OCI-LY7 (cell line): ENCODE data around the gene CEP55. TPM values are rescaled to one million over a fixed set of nuclear protein-coding genes. Genes with fewer than 3 reads are reported as not detected.

ENCODE experiments used
- BruUV-seq: library from RNA; stranded (reverse); fragments of 400-500 nt; replicated peaks from 2 replicates; lab custom pipeline; 2021; lab: Mats Ljungman, UMichigan
- CTCF ChIA-PET: fragments of 300-600 bp; sonication (Branson Sonifier 250); formaldehyde crosslinking; loops from one replicate; lab custom pipeline; 2022; ENCODE audit warnings: antibody characterized with exemption; ENCODE audit not compliant: unreplicated experiment; lab: Charles Lee
- POLR2A ChIA-PET: fragments of 300-600 bp; sonication (Branson Sonifier 250); formaldehyde crosslinking; loops from one replicate; lab custom pipeline; 2022; ENCODE audit warnings: antibody characterized with exemption; lab: Charles Lee
- DNase-seq: peaks from one replicate; pipeline ENCODE4 v3.0.0-alpha.2; 2015; ENCODE audit warnings: low spot score
- H2AFZ ChIP-seq: fragments of 200-600 bp; sonication (generic), shearing (Covaris generic); 2 replicates; pipeline ENCODE4 v1.6.1; 2014; ENCODE audit warnings: mild to moderate bottlenecking, antibody characterized with exemption, low read length, moderate library complexity
- H3K27ac ChIP-seq: fragments of 200-600 bp; sonication (generic); 2 replicates; pipeline ENCODE4 v1.5.1; 2014; ENCODE audit warnings: mixed run types, low read depth, mild to moderate bottlenecking, moderate library complexity, low read length, inconsistent platforms; ENCODE audit not compliant: poor library complexity, severe bottlenecking
- H3K36me3 ChIP-seq: fragments of 200-600 bp; sonication (generic); 2 replicates; pipeline ENCODE4 v1.6.1; 2014; ENCODE audit warnings: mild to moderate bottlenecking, antibody characterized with exemption, low read length, moderate library complexity, mixed read lengths; ENCODE audit not compliant: insufficient read depth
- H3K4me1 ChIP-seq: fragments of 200-600 bp; sonication (generic); 2 replicates; pipeline ENCODE4 v1.5.1; 2014; ENCODE audit warnings: mild to moderate bottlenecking, low read length; ENCODE audit not compliant: insufficient read depth, poor library complexity, severe bottlenecking
- H3K4me2 ChIP-seq: fragments of 200-600 bp; sonication (generic); 2 replicates; pipeline ENCODE4 v1.6.1; 2014; ENCODE audit warnings: mild to moderate bottlenecking, low read length
- H3K4me3 ChIP-seq: fragments of 200-600 bp; sonication (generic); 2 replicates; pipeline ENCODE4 v1.5.1; 2014; ENCODE audit warnings: mild to moderate bottlenecking, low read depth, low read length; ENCODE audit not compliant: poor library complexity, severe bottlenecking
- H3K79me2 ChIP-seq: fragments of 200-600 bp; sonication (generic); 2 replicates; pipeline ENCODE4 v1.6.1; 2016; ENCODE audit warnings: low read depth, mild to moderate bottlenecking, low read length, moderate library complexity, mixed read lengths; ENCODE audit not compliant: insufficient read depth
- H3K9me2 ChIP-seq: fragments of 200-600 bp; sonication (generic); 2 replicates; pipeline ENCODE4 v1.6.1; 2016; ENCODE audit warnings: mild to moderate bottlenecking, low read length, mixed read lengths; ENCODE audit not compliant: insufficient read depth
- H3K9me3 ChIP-seq: fragments of 200-600 bp; sonication (generic); 2 replicates; pipeline ENCODE4 v1.6.1; 2014; ENCODE audit warnings: mild to moderate bottlenecking, mixed run types, low read length, mixed read lengths
- H4K20me1 ChIP-seq: fragments of 200-600 bp; sonication (generic); 2 replicates; pipeline ENCODE4 v1.6.1; 2014; ENCODE audit warnings: mild to moderate bottlenecking, antibody characterized with exemption, low read length, moderate library complexity, mixed read lengths; ENCODE audit not compliant: insufficient read depth
- EZH2phosphoT487 ChIP-seq: fragments of 200-600 bp; sonication (generic); IDR thresholded peaks from 2 replicates; pipeline ENCODE4 v1.6.1; 2018; ENCODE audit warnings: low read depth, borderline replicate concordance, mild to moderate bottlenecking, mixed run types, antibody characterized with exemption, low read length, moderate library complexity, mixed read lengths
- intact Hi-C: fragments of 100-400 bp; cut with micrococcal nuclease; formaldehyde crosslinking; loops from one replicate; pipeline ENCODE4 v1.10.0; 2022; ENCODE audit not compliant: unreplicated experiment
- total RNA-seq, 2 experiments: library from RNA; depleted of rRNA in 1 of 2; stranded (reverse); fragments of >200 nt in 1 of 2; shearing (Covaris generic) in 1 of 2; gene quantifications; 2 replicates each; pipeline ENCODE4 v1.2.3, GENCODE V29; 2014 to 2022
- TF ChIP-seq, protein P1 (sequence below): fragments of 200-600 bp; sonication (generic); conservative IDR thresholded peaks from 2 replicates; pipeline ENCODE4 v1.5.1; 2014; ENCODE audit warnings: mild to moderate bottlenecking, antibody characterized with exemption, low read length, moderate library complexity, mixed read lengths

CEP55 gene
- total RNA-seq, 2 experiments from 2014 or later, result 64.5 to 68.3 TPM

DNA sequence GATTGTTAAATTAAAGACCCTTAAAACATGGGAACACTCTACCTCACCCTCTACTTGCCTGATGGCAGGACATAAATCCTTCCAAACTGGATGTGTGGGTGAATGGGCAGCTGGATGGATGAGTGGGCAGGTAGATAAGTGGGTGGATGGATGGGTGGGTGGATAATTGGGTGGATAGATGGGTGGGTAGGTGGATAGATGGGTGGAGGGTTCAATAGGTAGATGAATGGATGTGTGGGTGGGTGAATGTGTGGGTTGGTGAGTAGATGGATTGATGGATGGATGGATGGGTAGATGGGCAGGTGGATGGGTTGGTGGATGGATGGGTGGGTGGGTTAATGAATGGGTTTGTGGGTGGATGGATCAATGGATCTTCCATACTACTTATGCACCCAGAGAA is 51.1 kb downstream of the CEP55 start:
- ChIA-PET CTCF (no interaction called here), POLR2A (no interaction called here)
- no peaks in the 10 kb centered on the region for H4K20me1 ChIP-seq
- no peak overlapping the region for H2AFZ ChIP-seq
- no TSS peak for BruUV-seq
- no peaks in the 10 kb centered on the region for H3K79me2 ChIP-seq
- H3K9me2 ChIP-seq, result no peaks in the 10 kb centered on the region
- no peak for DNase-seq
- no peak overlapping the region for H3K4me2 ChIP-seq
- intact Hi-C loops, result no loop called here
- TF ChIP-seq, protein P1, sequence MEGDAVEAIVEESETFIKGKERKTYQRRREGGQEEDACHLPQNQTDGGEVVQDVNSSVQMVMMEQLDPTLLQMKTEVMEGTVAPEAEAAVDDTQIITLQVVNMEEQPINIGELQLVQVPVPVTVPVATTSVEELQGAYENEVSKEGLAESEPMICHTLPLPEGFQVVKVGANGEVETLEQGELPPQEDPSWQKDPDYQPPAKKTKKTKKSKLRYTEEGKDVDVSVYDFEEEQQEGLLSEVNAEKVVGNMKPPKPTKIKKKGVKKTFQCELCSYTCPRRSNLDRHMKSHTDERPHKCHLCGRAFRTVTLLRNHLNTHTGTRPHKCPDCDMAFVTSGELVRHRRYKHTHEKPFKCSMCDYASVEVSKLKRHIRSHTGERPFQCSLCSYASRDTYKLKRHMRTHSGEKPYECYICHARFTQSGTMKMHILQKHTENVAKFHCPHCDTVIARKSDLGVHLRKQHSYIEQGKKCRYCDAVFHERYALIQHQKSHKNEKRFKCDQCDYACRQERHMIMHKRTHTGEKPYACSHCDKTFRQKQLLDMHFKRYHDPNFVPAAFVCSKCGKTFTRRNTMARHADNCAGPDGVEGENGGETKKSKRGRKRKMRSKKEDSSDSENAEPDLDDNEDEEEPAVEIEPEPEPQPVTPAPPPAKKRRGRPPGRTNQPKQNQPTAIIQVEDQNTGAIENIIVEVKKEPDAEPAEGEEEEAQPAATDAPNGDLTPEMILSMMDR, result no peak
- TF ChIP-seq EZH2phosphoT487, result no peak
- H3K4me3 ChIP-seq, result no peak overlapping the region
- H3K36me3 ChIP-seq, result no peaks in the 10 kb centered on the region
- no peak overlapping the region for H3K27ac ChIP-seq
- H3K4me1 ChIP-seq, result peaks cover 9% of the 10 kb centered on the region
- no peaks in the 10 kb centered on the region for H3K9me3 ChIP-seq

DNA sequence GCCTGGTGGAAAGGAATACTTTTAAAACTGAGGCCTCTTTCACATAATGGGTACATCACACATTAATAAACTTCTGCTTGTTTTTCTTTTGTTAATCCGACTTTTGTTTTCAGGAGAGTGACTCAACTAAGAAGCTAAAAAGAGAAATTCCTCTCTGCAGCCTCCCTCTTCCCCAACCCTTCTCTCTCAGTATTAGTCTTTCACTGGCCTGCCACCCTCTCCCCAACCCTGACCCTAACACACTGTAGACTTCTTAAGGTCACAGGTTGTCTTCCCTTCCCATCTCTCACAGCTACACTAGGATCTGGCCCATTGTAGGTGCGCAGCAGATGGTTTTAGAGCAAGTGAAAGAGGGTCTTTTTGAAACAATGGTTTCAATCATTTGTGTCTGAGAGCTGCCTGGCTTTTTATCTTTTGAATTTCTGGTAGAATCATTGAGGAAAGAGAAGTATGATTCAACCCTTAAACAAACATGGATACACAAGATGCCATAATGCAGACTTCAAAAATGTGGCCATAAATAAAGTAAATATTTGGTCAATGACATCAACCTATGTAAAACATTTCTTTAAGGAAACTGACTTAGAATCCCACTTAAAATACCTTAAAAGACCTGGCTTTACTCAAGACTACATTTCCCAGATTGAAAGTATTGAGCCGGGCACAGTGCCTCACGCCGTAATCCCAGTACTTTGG is 52.1 kb downstream of the CEP55 start:
- no TSS peak for BruUV-seq
- ChIA-PET POLR2A (interaction anchor here (0.6 kb wide), 1 partner anchor 35 kb away, joined by 4 read pairs; no protein-coding TSS in a partner anchor), CTCF (interaction anchor here (0.6 kb wide), 1 partner anchor 229 kb away, joined by 3 read pairs; no protein-coding TSS in a partner anchor)
- no peak overlapping the region for H3K4me2 ChIP-seq
- H3K9me2 ChIP-seq, result no peaks in the 10 kb centered on the region
- intact Hi-C loops, result no loop called here
- no peaks in the 10 kb centered on the region for H3K9me3 ChIP-seq
- TF ChIP-seq, protein P1, result no peak
- no peak for TF ChIP-seq EZH2phosphoT487
- H3K79me2 ChIP-seq, result no peaks in the 10 kb centered on the region
- DNase-seq, result no peak
- no peaks in the 10 kb centered on the region for H3K36me3 ChIP-seq
- no peaks in the 10 kb centered on the region for H4K20me1 ChIP-seq
- H3K27ac ChIP-seq, result no peak overlapping the region
- no peak overlapping the region for H3K4me3 ChIP-seq
- peaks cover 9% of the 10 kb centered on the region for H3K4me1 ChIP-seq
- no peak overlapping the region for H2AFZ ChIP-seq

DNA sequence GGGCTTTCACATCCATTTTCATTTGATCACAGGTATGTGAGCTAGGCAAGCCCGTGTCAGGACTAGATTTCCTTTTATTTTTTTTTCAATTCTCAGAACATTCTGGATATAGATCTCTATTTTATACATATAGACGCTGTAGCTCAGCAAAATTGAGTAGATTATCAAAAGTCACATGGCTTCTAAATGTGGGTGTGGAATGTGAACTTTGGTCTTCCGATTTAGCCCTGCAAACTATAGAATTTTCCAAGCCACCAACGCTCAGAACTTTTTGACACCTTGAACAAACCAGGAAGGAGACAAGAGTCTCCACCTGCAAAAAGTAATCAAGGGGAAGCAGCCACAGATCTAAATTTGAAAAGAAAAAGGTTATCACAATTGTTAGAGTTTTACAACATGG is 54.2 kb downstream of the CEP55 start:
- Histone ChIP-seq H3K4me3 (no peak overlapping the region), H3K9me2 (no peaks in the 10 kb centered on the region), H4K20me1 (no peaks in the 10 kb centered on the region), H3K79me2 (no peaks in the 10 kb centered on the region), H3K4me2 (no peak overlapping the region), H3K27ac (no peak overlapping the region), H2AFZ (0 out of 2 replicates have a peak overlapping the region, but pooled peaks have one; percentile 11), H3K9me3 (no peaks in the 10 kb centered on the region), H3K36me3 (no peaks in the 10 kb centered on the region), H3K4me1 (peaks cover 17% of the 10 kb centered on the region)
- no peak for DNase-seq
- BruUV-seq, result no TSS peak
- intact Hi-C loops, result loop anchor here (10.0 kb wide), 1 partner anchor 264 kb away; no protein-coding TSS in a partner anchor
- TF ChIP-seq EZH2phosphoT487, result no peak
- TF ChIP-seq, protein P1, result no peak
- CTCF ChIA-PET, result no interaction called here
- POLR2A ChIA-PET, result no interaction called here
